GM20431 (cell line): ENCODE measurements around the gene ADORA1.

Source experiments
- in situ Hi-C: fragments of 300-500 bp; cut with MseI, MboI; formaldehyde crosslinking; loops from one replicate; pipeline ENCODE4 v1.15.0; 2020; ENCODE audit warnings: low sequenced_read_pairs; ENCODE audit not compliant: unreplicated experiment

ADORA1 gene

DNA sequence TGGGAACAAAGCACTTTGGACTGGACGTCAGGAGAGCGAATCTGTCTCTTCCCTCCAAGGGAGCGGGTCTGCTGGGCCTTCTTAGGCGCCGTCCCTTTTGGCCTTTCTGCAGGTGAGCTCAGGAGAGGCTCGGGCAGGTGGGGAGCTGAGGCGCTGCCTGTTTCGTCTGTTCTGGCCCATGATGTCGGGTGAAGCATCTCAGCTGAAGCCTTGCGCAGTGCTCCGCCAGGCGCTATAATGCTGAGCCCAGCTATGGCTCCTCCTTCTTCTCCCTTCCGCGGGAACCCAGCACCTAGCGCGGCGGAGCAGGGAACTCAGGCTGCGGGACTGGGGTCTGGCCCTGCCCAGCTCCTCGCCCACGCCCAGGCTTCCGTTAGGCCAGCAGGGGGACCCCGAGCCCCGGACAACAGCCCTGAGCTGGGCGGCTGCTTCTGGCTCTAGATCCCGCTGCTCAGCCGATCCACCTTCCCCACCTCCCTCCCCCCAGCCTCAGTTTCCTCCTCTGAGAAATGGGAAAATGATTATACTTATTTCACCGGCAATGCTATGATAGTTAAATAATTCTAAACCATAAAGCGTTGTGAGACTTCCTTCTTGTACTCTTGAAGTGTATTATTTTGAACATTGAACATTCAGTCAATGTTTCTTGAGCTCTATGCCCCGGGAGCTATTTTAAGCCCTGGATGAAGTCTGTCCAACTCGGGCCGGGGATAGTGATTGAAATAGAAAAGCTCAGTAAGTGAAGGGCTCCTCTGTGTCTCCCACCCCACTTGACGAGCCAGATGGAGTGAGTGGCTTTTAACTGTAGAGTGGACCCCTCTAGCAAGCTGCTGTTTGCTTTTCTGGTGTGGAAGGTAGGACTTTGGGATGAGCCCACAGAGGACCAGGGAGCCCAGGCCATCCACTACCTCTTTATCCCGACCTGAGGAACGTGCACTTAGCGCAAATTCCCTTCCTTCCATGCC is 9.6 kb upstream of the ADORA1 start:
- in situ Hi-C loops: no loop called here

DNA sequence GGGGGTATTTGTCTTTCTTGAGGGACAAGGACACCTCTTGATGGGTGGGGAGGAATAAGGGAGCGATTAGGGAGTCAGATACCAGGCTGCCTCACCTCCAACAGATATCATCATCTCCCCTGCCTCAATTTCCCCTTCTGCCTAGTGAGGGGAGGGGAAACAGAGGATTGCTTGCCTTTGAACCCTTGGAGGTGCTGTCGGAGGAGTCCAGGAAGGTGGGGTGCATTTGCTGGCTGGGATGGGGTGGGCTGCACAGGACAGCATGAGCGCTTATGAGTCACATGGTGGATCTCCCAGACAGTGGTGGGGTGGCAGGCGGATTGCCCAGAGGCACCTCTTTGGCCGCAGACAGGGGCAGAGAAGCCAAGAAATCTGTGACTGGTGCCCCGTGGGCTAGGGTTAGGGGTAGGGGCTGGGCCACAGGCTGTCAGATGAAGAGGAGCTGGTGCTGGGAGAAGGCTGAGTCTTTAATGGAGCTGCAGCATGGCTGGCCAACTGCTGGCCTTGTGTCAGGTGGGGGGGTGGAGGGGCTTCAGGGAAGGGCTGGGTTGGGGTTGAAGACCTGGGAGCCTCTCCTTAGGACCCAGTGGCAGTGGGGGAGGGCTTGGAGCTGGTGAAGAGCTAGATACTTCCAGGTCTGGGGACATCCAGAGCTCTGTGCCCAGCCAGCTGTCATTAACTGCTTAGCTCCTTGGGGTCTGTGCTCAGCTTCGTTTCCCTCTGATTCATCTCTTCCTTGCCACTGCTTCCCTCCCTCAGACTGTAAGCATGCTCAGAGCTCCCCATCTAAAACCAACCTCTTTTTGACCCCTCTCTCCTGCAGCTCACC is 7.0 kb upstream of the ADORA1 start:
- in situ Hi-C loops: no loop called here

DNA sequence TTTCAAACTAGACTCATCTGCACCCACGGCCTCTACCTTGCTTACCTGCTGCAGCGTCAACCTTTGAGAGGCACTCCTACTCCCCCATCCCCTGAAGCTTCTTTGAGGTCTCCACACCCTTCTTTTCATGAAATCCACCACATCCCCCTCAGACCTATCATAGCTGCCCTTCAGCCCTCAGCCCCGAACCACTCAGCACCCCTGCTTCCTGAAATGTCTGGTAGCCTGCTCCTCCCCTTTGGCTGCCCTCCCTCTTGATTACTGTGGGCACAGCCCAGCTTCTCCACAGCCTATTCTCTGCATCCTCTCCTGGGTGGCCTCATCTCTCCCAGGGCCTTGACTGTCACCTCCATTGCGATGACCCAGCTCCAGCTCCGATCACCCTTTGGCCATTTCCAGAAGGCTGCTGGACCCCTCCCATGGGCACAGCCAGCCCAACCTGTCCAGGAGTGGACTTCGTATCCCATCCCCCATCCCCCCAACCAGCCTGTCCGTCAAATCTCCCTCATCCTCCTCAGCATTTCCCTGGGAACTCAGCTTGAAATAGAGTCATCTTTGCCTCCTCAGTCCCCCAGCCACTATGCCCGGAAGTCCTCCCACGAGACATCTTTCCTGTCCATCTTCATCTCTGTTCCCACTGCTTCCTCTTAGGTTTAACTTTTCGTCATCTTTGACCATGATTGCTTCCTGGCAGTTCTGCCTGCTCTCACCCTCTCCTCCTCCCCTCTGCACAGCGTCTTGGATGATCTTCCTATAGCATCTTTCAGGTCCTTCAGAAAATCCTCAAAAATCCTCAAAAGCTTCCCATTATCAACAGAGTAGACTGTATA is 6.1 kb upstream of the ADORA1 start:
- in situ Hi-C loops: no loop called here

DNA sequence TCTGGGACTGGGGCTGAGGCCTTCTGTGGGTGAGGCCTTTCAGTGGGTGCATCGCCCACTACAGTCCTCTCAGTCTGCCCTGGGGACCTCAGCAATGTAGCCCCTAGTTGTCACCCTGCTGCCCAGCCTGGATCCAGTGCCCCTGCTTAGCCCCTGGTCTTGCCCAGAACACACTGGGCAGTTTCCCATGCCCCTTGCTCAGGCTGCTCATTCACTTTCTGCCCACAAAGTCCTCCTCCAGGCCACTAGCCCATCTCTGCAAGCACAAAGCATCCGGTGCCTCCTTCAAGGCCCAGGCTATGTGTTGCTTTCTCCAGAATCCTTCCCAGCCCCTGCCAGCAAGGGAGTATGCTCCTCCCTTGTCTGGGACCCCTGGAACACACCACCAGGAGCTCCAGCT is 5.4 kb upstream of the ADORA1 start:
- in situ Hi-C loops: no loop called here

DNA sequence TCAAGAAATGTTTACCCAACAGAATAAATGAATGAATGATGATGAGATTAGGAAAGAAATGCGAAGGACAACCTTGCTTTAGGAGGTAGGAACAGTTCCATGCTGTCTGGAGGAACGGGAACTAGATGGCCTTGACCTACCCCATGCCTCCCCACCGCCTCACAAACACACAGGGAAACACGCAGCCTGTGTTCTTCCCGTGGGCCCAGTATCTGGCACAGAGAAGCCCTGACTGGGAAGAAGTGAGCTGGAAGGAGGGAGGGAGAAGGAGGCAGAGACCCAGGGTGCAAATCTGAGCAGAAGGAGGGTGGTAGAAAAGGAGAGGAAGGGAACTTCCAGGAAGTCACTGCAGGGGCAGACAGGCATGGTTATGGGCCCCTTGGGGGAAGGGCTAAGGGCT is 3.5 kb upstream of the ADORA1 start:
- in situ Hi-C loops: no loop called here

DNA sequence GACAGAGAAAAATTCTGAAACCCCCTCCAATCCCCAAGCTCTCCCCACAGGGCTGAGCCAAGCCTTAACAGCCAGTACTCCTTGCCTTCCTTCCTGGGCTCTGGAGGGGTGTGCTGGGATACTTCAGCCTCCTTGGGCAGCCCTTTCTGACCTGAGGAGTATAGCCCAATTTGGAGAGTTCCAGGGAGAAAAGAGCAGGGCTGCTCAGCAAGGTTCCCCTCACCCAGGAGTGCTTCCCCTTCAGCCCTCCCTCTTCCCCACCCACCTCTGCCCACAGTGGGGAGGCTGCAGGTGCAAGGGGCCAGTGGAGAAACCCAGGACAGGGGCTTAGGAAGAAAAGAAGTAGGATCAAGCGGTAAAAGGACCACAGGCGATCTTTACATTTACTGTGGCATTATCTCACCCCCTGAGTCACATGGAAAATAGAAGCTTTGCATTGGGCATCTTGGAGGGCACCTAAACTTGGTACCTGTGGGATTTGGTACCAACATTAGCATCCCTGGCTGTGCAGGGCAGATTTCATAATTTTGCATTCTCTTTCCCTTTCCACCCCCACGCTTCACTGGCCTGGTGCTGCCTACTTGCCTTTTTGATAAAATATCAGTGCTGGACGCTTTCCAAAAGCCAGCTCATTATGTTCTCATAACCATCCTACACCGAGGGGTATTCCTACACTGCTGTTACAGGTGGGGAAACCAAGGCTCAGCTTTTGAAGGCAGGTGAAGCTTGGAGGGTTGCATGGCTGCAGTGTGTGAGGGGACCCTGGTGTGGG is 2.8 kb upstream of the ADORA1 start:
- in situ Hi-C loops: no loop called here

DNA sequence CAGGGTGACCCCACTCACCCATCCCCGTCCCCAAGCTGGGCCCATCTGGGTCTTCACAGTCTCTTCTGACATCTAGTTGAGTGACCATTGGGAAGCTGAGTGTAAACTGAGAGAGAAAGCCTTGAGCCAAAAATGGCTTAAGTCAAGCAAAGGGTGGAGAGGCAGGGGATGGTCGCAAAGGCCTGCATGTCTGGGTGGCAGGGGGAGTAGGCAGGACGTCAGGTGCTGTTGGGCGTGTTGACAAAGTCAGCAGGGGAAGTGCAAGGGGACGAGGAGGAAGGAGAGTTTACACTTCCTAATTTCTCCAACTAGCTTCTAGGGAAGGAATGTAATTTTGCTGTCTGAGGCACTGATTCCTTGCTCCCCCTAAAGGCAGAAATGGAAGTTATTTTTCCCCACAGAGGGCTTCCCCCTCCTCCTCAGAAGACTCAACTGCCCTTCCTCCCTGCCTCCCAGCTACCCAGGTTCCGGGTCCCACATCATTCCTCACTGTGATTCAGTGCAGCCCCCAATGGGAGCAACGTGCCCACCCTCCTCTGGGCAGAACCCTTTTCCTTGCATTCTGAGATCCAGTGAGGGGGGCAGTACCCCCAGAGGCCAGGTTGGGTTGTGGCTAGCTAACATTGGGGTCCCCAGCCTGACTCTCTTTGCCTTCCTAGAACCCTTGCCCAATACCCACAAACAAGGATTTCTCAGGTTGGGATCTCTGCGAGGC is 1.2 kb upstream of the ADORA1 start:
- in situ Hi-C loops: no loop called here

DNA sequence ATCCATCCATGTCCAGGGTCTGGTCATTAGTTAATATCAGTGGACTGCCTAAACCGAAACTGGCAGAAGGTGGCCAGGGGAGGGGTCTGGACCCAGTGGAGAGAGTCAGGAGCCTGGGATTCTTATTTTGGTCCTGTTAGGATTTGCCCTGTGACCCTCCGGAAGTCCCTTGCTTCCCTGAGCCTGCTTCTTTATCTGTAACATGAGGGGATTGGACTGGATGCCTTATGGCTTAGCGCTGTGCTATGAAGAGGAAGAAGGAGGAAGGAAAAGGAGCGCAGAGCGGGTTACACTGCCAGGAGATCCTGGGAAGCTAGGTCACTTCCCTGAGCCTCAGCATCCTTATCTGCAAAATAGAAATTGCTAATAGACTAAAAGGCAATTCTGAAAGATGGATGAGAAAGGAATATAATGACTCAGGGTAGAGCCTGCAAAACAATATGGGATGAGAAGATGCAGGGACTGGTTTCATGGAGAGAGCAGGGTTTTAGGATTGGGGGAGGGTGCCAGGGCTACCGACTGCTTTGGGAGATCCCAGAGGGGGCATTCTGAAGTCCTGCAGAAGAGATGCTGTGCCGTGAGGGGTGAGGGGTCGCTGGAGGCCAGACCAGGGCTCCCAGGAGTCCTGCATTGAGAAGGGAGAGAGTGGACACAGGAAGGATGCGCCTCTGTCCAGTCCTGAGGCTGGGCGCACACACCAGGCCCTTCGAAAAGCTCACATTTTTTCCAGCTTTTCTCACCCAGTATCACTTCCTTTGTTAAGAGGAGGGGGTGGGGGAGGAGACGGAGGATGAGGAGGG is 460 bp upstream of the ADORA1 start:
- in situ Hi-C loops: no loop called here

DNA sequence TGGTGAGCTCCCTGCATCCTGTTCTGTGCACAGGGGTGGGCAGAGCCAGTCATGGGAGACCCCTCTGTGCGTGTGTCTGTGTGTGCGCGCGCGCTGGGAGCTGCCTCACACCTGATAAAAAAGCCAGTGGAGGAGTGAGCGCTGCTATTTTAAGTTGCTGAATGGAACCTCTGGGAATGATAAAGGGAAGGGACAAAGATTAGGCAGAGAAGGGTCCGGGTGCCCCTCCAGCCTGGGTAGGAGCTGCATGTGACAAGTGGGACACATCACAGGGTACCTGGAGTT is 847 bp downstream of the ADORA1 start:
- in situ Hi-C loops: no loop called here

DNA sequence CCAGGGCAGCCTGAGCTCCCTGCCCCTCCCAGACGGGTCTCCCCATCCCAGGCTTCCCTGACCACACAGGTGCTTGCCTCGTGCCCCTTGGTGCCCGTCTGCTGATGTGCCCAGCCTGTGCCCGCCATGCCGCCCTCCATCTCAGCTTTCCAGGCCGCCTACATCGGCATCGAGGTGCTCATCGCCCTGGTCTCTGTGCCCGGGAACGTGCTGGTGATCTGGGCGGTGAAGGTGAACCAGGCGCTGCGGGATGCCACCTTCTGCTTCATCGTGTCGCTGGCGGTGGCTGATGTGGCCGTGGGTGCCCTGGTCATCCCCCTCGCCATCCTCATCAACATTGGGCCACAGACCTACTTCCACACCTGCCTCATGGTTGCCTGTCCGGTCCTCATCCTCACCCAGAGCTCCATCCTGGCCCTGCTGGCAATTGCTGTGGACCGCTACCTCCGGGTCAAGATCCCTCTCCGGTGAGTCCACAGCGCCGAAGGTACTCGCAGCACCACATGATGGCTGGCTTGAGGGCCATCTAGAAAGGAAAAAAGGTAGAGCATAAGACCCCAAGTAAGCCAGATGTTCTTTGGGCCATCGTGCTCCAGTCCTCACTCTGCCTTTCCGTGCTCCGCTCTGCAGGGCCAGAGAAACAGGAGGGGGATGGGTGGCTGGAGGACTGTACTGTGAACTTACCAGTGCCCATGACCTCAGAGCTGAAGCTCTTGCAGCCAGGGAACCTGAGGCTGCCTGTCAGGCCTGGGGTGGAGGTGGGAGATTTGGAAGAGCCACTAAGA is 1.4 kb downstream of the ADORA1 start:
- in situ Hi-C loops: no loop called here

DNA sequence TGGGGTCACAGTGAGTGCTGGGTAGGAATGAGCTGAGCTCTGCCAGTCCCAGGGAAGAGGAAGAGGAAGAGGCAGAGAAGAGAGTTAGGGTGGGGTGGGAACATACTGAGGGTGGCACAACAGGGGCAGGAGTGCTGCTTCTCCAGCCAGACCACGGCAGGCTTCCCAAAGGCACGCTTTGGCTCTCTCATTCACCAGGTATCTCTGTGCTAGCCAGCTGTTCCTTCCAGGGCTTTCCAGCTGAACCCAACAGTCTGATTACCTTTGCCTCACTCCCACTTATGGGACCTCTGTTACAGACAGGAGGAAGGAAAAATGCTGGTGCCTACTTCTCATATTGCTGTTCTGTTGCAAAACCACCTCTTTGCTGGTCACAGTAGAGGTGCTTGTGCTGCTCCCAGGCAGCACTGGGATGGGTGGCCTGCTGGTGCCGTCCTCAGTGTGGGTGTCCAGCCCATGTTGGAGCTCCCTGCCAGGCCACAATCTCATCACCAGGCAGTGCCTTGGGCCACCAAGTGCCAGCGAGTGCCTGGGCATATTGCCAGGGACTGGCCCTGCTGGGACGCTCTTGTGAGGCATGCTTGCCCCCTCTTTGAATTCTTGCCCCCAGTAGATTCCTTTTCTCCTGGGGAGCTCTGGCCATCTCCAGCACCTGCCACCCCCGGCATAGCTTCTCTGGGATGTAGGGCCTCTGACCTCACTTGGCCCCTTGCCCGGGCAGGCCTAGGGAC is 2.1 kb downstream of the ADORA1 start:
- in situ Hi-C loops: no loop called here

DNA sequence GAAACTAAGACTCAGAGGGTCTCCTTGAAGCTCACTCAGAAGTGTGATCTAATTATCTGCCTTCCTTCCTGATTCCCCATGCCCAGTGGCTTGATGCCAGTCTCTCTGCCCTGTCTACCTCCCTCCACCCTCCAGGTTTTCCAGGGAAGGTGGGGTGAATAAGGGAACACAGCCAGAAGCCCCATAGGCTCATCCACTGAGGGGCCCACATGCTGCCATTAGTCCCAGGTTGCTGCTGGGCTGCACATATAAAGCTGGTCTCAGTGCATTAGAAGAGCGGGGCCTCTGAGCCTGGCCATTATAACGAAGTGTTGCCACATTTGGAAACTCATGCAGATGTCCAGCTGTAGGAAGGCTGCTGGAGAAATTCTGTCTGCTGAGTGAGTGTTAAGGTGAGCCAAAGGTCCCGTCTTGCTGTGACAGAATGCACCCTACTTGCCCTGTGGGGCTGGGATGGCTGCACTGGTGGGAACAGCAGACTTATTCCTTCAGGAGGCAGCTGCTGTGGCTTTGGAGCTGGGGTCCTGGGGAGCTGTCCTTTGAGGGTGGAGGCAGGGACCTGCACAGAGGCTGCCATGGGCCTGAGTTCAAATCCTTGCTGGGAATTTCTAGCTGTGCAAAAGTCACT is 2.9 kb downstream of the ADORA1 start:
- in situ Hi-C loops: no loop called here

DNA sequence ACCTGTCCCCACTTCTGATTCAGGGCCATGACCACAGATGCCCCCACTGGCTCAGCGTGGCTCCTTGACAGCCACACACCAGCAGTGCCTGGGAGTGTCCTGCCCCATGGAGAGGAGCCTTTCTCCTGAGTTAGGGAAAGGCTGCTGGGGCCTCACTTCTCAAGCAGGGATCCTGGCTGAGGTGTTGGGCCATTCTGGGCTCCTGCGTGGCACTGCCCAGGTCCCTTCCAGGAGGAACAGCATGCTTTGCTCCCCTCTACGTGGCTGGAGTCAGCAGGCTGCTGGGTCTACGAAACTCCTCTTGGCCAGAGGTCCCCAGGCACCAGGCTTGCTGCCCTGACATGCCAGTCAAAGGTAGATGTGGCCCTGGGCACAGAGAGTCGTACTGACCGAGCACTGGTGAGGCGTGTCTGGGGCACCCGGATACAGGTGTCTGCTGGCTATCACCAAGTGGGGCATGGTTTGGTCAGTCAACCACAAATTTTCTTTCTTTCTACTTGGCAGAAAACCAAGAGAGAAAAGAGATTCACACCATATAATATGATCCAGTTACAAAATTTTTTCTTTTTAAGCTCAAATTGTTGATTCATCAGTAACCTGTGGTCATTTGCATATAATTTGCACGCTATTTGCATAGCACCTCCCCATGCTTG is 4.1 kb downstream of the ADORA1 start:
- in situ Hi-C loops: no loop called here

DNA sequence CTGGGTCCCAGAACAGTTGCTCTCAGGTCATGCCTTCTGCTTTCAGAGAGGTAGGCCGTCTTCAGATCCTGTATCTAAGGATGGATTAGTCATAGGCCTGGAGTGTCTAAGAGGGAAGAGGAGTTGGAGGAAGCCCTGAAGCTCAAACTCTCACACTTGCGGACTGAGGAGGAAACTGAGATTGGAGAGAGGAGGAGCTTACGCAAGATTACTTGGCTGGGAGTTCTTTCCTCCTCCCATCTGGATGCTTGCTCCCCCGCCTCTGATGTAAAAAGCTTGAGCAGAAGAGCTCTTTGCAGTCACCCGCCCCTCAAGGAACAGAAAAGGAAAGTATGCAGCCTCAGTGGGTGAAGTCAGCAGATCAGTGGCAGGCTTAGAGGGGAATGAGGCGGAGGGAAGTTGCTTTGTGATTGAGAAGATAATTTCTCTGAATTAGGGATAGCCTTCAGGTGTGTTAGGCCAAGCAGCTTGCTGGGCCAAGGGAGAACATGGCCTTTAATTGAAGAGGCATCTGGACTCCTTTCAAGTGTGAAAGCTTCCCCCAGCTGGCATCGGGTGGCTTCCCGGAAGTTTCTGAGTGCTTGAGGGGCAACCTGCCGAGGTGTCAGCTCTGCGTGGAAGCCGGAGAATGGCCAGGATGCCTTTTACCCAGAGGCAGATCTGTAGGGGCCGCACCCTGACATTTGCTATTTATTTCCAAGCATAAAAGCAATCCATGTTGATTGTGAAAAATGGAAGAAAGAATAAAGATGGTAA is 6.6 kb downstream of the ADORA1 start:
- in situ Hi-C loops: no loop called here

DNA sequence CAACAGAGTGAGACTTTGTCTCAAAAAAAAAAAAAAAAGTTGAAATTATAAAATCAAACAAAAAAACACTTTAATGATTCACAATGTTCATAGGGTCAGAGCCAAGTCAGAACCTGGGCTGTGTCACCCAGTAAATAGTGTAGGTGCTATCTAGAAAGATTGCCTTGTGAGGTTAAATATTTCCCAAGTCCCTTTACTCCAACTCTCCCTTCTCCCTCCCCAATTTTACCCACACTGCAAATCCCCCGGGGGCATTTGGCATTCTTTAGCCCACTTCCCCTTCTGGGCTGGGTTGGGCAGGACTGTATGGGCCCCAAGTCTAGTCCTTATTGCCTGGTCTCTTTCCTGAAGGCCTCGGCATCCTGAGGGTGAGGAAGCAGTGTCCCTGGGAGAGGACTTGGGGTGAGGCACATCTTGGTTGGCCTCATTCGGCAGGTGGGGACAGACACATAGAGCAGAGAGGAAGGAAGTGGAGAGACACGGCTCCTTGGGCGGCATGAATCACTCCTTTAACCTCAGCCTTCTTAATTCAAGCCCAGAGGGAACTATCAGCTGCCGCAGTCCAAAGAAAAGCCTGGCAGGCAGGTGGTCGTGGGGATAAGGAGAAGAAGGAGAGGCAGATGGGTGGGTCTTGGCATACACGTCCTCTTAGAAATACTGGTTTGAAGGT is 8.2 kb downstream of the ADORA1 start:
- in situ Hi-C loops: no loop called here
